OCI-LY3 (cell line): ENCODE results near the gene BIK.

Experiments
- CTCF ChIP-seq: fragments of 200-600, 300-600 bp; sonication (generic); IDR thresholded peaks from 2 replicates; pipeline ENCODE4 v1.5.1; 2014; ENCODE audit warnings: antibody characterized with exemption, low read length, low read depth
- EZH2phosphoT487 ChIP-seq: fragments of 200-600 bp; shearing (Covaris generic); IDR thresholded peaks from 2 replicates; pipeline ENCODE4 v1.6.1; 2018; ENCODE audit warnings: antibody characterized with exemption, mixed run types, low read depth

- TF ChIP-seq CTCF (no peak), EZH2phosphoT487 (no peak)
Measured at GRCh38 chr22:43153899-43154298, 43.3 kb downstream of the BIK start.
